ENCODE measurements around the gene GGCX. TPM values are rescaled to one million over a fixed set of nuclear protein-coding genes. Genes with fewer than 3 reads are reported as not detected.
A peak's percentile ranks its signal among the peaks of the same experiment; 100 is the strongest.

Gene GGCX
- total and polyA plus RNA-seq, 2 of the 13 experiments (the other 11 are each of a cell fraction or from before 2014, with no cell fraction given) = 72.5 to 103 TPM

- TF ChIP-seq ARID2 (CRISPR knock-in tag; IDR thresholded peaks at IDR 0.05; ENCODE audit: borderline replicate concordance) = no peak
- no peak for TF ChIP-seq DMTF1 (CRISPR knock-in tag; IDR thresholded peaks at IDR 0.05)
- no peak for TF ChIP-seq ZNF446 (CRISPR knock-in tag; IDR thresholded peaks at IDR 0.05)
- TF ChIP-seq RARA (CRISPR knock-in tag; IDR thresholded peaks at IDR 0.05) = no peak
- no peak for TF ChIP-seq LBX2 (CRISPR knock-in tag; IDR thresholded peaks at IDR 0.05; ENCODE audit: borderline replicate concordance)
- TF ChIP-seq HCFC1 (IDR thresholded peaks at IDR 0.05; ENCODE audit: low read depth, low read length) = no peak
- TF ChIP-seq SRF (IDR thresholded peaks at IDR 0.05; ENCODE audit: low read depth, low read length) = no peak
- TF ChIP-seq CHCHD3 (CRISPR knock-in tag; IDR thresholded peaks at IDR 0.05) = no peak
- TF ChIP-seq RBFOX2 (IDR thresholded peaks at IDR 0.05; ENCODE audit: low read depth, low read length) = peak; percentile 65
- TF ChIP-seq ZNF724P (CRISPR knock-in tag; IDR thresholded peaks at IDR 0.05; ENCODE audit: borderline replicate concordance) = no peak
- peak; percentile 63 for TF ChIP-seq POLR2G (IDR thresholded peaks at IDR 0.05; ENCODE audit: low read depth, low read length)
- TF ChIP-seq ZNF704 (CRISPR knock-in tag; IDR thresholded peaks at IDR 0.05; ENCODE audit: borderline replicate concordance) = no peak
- TF ChIP-seq SMAD1 (CRISPR knock-in tag; IDR thresholded peaks at IDR 0.05; ENCODE audit: borderline replicate concordance, low read depth) = no peak
- 0 out of 2 replicates have a peak, but pooled peaks have one; percentile 6 for TF ChIP-seq ZNF780A (CRISPR knock-in tag; IDR thresholded peaks at IDR 0.05)
- peak in 1 of 2 experiments; percentile 13; a peak in 2 of 4 replicates for TF ChIP-seq POLR2A (IDR thresholded peaks at IDR 0.05; ENCODE audit: insufficient read depth in 1 of 2, low read depth in 2 of 2, low read length in 2 of 2)
- TF ChIP-seq ZNF574 (CRISPR knock-in tag; IDR thresholded peaks at IDR 0.05) = no peak
- no peak for TF ChIP-seq GTF2F1 (IDR thresholded peaks at IDR 0.05; ENCODE audit: low read length)
- TF ChIP-seq EEA1 (CRISPR knock-in tag; IDR thresholded peaks at IDR 0.05; ENCODE audit: borderline replicate concordance) = no peak
- TF ChIP-seq SALL1 (CRISPR knock-in tag; IDR thresholded peaks at IDR 0.05) = no peak
- no peak for TF ChIP-seq GMEB2 (CRISPR knock-in tag; IDR thresholded peaks at IDR 0.05; ENCODE audit: low read depth)
Measured at GRCh38 chr2:85547089-85547858, 14.0 kb downstream of the GGCX start (continued).

Measured in HepG2 (cell line).